PFSK-1 (cell line): ENCODE measurements around the gene PRDM1.

Source experiments
- FOXP2 ChIP-seq: optimal IDR thresholded peaks from 2 replicates; pipeline ENCODE3; 2011; ENCODE audit warnings: borderline replicate concordance, control low read depth, inconsistent platforms; ENCODE audit not compliant: insufficient read depth; ENCODE audit errors: extremely low read length, extremely low read depth
- POLR2AphosphoS5 ChIP-seq: IDR thresholded peaks from 2 replicates; pipeline ENCODE4 v1.6.1; 2012; ENCODE audit warnings: low read depth, mild to moderate bottlenecking, control low read depth, low read length, moderate library complexity
- REST ChIP-seq, 2 experiments: IDR thresholded peaks; 2 replicates each; pipeline versions ENCODE4 v1.6.1 to v1.8.0; 2011 to 2012; ENCODE audit warnings: low read depth in 2 of 2, low read length in 2 of 2, control low read depth in 1 of 2, inconsistent platforms in 1 of 2, mild to moderate bottlenecking in 1 of 2, moderate library complexity in 1 of 2; ENCODE audit not compliant: insufficient read depth in 1 of 2
- SIN3A ChIP-seq: IDR thresholded peaks from 2 replicates; pipeline ENCODE4 v1.6.1; 2012; ENCODE audit warnings: mild to moderate bottlenecking, low read length, moderate library complexity, borderline replicate concordance; ENCODE audit not compliant: insufficient read depth
- TAF1 ChIP-seq: IDR thresholded peaks from 2 replicates; pipeline ENCODE4 v1.6.1; 2012; ENCODE audit warnings: low read length, control low read depth, borderline replicate concordance; ENCODE audit not compliant: insufficient read depth

PRDM1 gene

GRCh38 chr6:106103728-106104109, 17.6 kb downstream of the PRDM1 start:
- TF ChIP-seq SIN3A, result no peak
- TF ChIP-seq REST (IDR thresholded peaks at IDR 0.05; ENCODE audit: insufficient read depth in 1 of 2, low read depth in 2 of 2, low read length in 2 of 2), result no peak
- TF ChIP-seq TAF1, result no peak
- no peak for TF ChIP-seq POLR2AphosphoS5

DNA sequence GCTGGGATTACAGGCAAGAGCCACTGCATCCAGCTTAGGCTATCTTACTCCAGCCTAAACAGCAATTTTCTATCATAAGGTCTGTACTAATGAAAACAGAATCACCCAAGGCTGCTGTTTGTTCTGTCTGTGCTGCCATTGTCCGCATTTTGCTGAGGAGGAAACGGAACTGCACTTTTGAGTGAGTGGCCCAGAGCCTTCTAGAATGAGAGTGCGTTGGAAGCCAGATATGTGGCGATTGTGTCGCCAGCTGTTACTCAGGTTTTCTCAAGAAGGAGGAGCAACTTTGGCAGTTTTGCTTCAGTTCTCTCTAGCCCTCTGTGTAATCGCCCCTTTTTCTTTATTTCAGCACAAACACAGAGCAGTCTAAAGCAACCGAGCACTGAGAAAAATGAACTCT, 18.3 kb downstream of the PRDM1 start:
- TF ChIP-seq FOXP2, result no peak
- no peak for TF ChIP-seq SIN3A
- TF ChIP-seq REST (IDR thresholded peaks at IDR 0.05; ENCODE audit: insufficient read depth in 1 of 2, low read depth in 2 of 2, low read length in 2 of 2), result no peak
- no peak for TF ChIP-seq TAF1
- TF ChIP-seq POLR2AphosphoS5, result no peak

GRCh38 chr6:106104941-106105340, 18.8 kb downstream of the PRDM1 start:
- TF ChIP-seq FOXP2 (no peak), POLR2AphosphoS5 (no peak), TAF1 (no peak), SIN3A (no peak), REST (IDR thresholded peaks at IDR 0.05; ENCODE audit: insufficient read depth in 1 of 2, low read depth in 2 of 2, low read length in 2 of 2) (no peak)

DNA sequence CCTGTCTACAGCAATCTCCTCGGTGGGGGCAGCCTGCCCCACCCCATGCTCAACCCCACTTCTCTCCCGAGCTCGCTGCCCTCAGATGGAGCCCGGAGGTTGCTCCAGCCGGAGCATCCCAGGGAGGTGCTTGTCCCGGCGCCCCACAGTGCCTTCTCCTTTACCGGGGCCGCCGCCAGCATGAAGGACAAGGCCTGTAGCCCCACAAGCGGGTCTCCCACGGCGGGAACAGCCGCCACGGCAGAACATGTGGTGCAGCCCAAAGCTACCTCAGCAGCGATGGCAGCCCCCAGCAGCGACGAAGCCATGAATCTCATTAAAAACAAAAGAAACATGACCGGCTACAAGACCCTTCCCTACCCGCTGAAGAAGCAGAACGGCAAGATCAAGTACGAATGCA, 19.4 kb downstream of the PRDM1 start:
- no peak for TF ChIP-seq TAF1
- no peak for TF ChIP-seq POLR2AphosphoS5

GRCh38 chr6:106106276-106107042, 20.3 kb downstream of the PRDM1 start:
- TF ChIP-seq FOXP2, result no peak
- no peak for TF ChIP-seq REST (IDR thresholded peaks at IDR 0.05; ENCODE audit: insufficient read depth in 1 of 2, low read depth in 2 of 2, low read length in 2 of 2)
- no peak for TF ChIP-seq SIN3A
- TF ChIP-seq POLR2AphosphoS5, result no peak
- no peak for TF ChIP-seq TAF1
